Skeletal muscle tissue (tissue), 4 donors: ENCODE measurements around the gene TENM3. TPM values are rescaled to one million over a fixed set of nuclear protein-coding genes. Genes with fewer than 3 reads are reported as not detected.

Source experiments
- H3K27ac ChIP-seq: one replicate; pipeline ENCODE4 v1.7.0; 2013; ENCODE audit warnings: mild to moderate bottlenecking, low read depth, low read length, inconsistent platforms
- H3K27me3 ChIP-seq, 3 donors: one replicate each; pipeline ENCODE4 v1.7.0; 2013; ENCODE audit warnings: low read length in 3 of 3; ENCODE audit not compliant: control insufficient read depth in 3 of 3, insufficient read depth in 3 of 3
- H3K36me3 ChIP-seq, 3 donors: one replicate each; pipeline ENCODE4 v1.7.0; 2013; ENCODE audit warnings: low read length in 3 of 3; ENCODE audit not compliant: control insufficient read depth in 3 of 3, insufficient read depth in 3 of 3
- H3K4me1 ChIP-seq, 3 donors: one replicate each; pipeline ENCODE4 v1.7.0; 2013; ENCODE audit warnings: low read length in 3 of 3, mild to moderate bottlenecking in 3 of 3; ENCODE audit not compliant: control insufficient read depth in 3 of 3, insufficient read depth in 3 of 3
- H3K4me3 ChIP-seq, 3 donors: one replicate each; pipeline ENCODE4 v1.7.0; 2013; ENCODE audit warnings: low read length in 3 of 3
- H3K9ac ChIP-seq, 3 donors: one replicate each; pipeline ENCODE4 v1.7.0; 2013; ENCODE audit warnings: low read length in 3 of 3, mild to moderate bottlenecking in 3 of 3, moderate library complexity in 2 of 3, low read depth in 1 of 3
- H3K9me3 ChIP-seq, 3 donors: one replicate each; pipeline ENCODE4 v1.7.0; 2013; ENCODE audit warnings: low read length in 3 of 3; ENCODE audit not compliant: control insufficient read depth in 3 of 3
- total RNA-seq: library from RNA; depleted of rRNA; stranded (reverse); fragments of >200 nt; gene quantifications from one replicate; pipeline ENCODE4 v1.2.3, GENCODE V29; 2014
- donor health status: Osteomylitis.

Gene TENM3
- total RNA-seq, 1 donor from 2014 or later, result 29.7 TPM

GRCh38 chr4:182624281-182624680, 381.1 kb downstream of the TENM3 start:
- H3K36me3 ChIP-seq, result no peaks in the 10 kb centered on the region
- no peaks in the 10 kb centered on the region for H3K27me3 ChIP-seq
- no peak overlapping the region for H3K4me3 ChIP-seq
- no peaks in the 10 kb centered on the region for H3K4me1 ChIP-seq
- H3K9ac ChIP-seq, result no peak overlapping the region
- H3K27ac ChIP-seq, result no peak overlapping the region
- no peaks in the 10 kb centered on the region for H3K9me3 ChIP-seq

GRCh38 chr4:182625193-182625592, 382.0 kb downstream of the TENM3 start:
- Histone ChIP-seq H3K4me3 (no peak overlapping the region), H3K9ac (no peak overlapping the region), H3K9me3 (no peaks in the 10 kb centered on the region), H3K27ac (no peak overlapping the region), H3K27me3 (no peaks in the 10 kb centered on the region), H3K36me3 (no peaks in the 10 kb centered on the region), H3K4me1 (no peaks in the 10 kb centered on the region)

GRCh38 chr4:182627996-182628395, 384.8 kb downstream of the TENM3 start:
- Histone ChIP-seq H3K9ac (no peak overlapping the region), H3K27me3 (no peaks in the 10 kb centered on the region)

GRCh38 chr4:182628544-182628943, 385.3 kb downstream of the TENM3 start:
- no peak overlapping the region for H3K27ac ChIP-seq
- no peaks in the 10 kb centered on the region for H3K36me3 ChIP-seq
- no peaks in the 10 kb centered on the region for H3K27me3 ChIP-seq

More at GRCh38 chr4:182627996-182628395, 384.8 kb downstream of the TENM3 start:
- H3K27ac ChIP-seq, result no peak overlapping the region
- no peak overlapping the region for H3K4me3 ChIP-seq
- H3K4me1 ChIP-seq, result no peaks in the 10 kb centered on the region
- no peaks in the 10 kb centered on the region for H3K9me3 ChIP-seq
- no peaks in the 10 kb centered on the region for H3K36me3 ChIP-seq

GRCh38 chr4:182629096-182629495, 385.9 kb downstream of the TENM3 start:
- Histone ChIP-seq H3K36me3 (no peaks in the 10 kb centered on the region), H3K4me3 (no peak overlapping the region), H3K4me1 (no peaks in the 10 kb centered on the region), H3K9ac (no peak overlapping the region), H3K27me3 (no peaks in the 10 kb centered on the region), H3K9me3 (no peaks in the 10 kb centered on the region), H3K27ac (no peak overlapping the region)

More at GRCh38 chr4:182628544-182628943, 385.3 kb downstream of the TENM3 start:
- Histone ChIP-seq H3K9ac (no peak overlapping the region), H3K4me3 (no peak overlapping the region), H3K4me1 (no peaks in the 10 kb centered on the region), H3K9me3 (no peaks in the 10 kb centered on the region)

- Histone ChIP-seq H3K9ac (no peak overlapping the region), H3K36me3 (no peaks in the 10 kb centered on the region), H3K27ac (no peak overlapping the region)
Observed at GRCh38 chr4:182640491-182640890, 397.3 kb downstream of the TENM3 start.

GRCh38 chr4:182640932-182641331, 397.7 kb downstream of the TENM3 start:
- no peak overlapping the region for H3K4me3 ChIP-seq
- H3K9ac ChIP-seq, result no peak overlapping the region
- peaks cover 0 to 3% (median 0%) of the 10 kb centered on the region in 3 donors for H3K9me3 ChIP-seq
- H3K4me1 ChIP-seq, result peaks cover 0 to 7% (median 0%) of the 10 kb centered on the region in 3 donors
- no peak overlapping the region for H3K27ac ChIP-seq
- H3K27me3 ChIP-seq, result no peaks in the 10 kb centered on the region
- no peaks in the 10 kb centered on the region for H3K36me3 ChIP-seq

More at GRCh38 chr4:182640491-182640890, 397.3 kb downstream of the TENM3 start:
- no peak overlapping the region for H3K4me3 ChIP-seq
- peaks cover 0 to under 1% (median 0%) of the 10 kb centered on the region in 3 donors for H3K9me3 ChIP-seq
- H3K27me3 ChIP-seq, result no peaks in the 10 kb centered on the region
- H3K4me1 ChIP-seq, result peaks cover 0 to 7% (median 0%) of the 10 kb centered on the region in 3 donors

- peaks cover 0 to 7% (median 0%) of the 10 kb centered on the region in 3 donors for H3K4me1 ChIP-seq
- H3K36me3 ChIP-seq, result no peaks in the 10 kb centered on the region
- no peak overlapping the region for H3K27ac ChIP-seq
- H3K9ac ChIP-seq, result no peak overlapping the region
- H3K4me3 ChIP-seq, result no peak overlapping the region
- H3K27me3 ChIP-seq, result no peaks in the 10 kb centered on the region
- peaks cover 0 to 3% (median 0%) of the 10 kb centered on the region in 3 donors for H3K9me3 ChIP-seq
Observed at GRCh38 chr4:182642831-182643230, 399.6 kb downstream of the TENM3 start.

GRCh38 chr4:182643801-182644682, 400.8 kb downstream of the TENM3 start:
- Histone ChIP-seq H3K4me1 (peaks cover 0 to 7% (median 0%) of the 10 kb centered on the region in 3 donors), H3K4me3 (no peak overlapping the region), H3K27me3 (no peaks in the 10 kb centered on the region), H3K9me3 (peaks cover 0 to 3% (median 0%) of the 10 kb centered on the region in 3 donors), H3K9ac (peak overlapping the region in 1 of 3 donors; percentile 4), H3K27ac (no peak overlapping the region), H3K36me3 (no peaks in the 10 kb centered on the region)

GRCh38 chr4:182644683-182645050, 401.5 kb downstream of the TENM3 start:
- no peaks in the 10 kb centered on the region for H3K36me3 ChIP-seq
- H3K27ac ChIP-seq, result no peak overlapping the region
- no peak overlapping the region for H3K4me3 ChIP-seq
- H3K9me3 ChIP-seq, result peaks cover 0 to 3% (median 0%) of the 10 kb centered on the region in 3 donors
- no peaks in the 10 kb centered on the region for H3K27me3 ChIP-seq
- peaks cover 0 to 7% (median 0%) of the 10 kb centered on the region in 3 donors for H3K4me1 ChIP-seq
- no peak overlapping the region for H3K9ac ChIP-seq
